B cell (primary cell): ENCODE results near the gene RAD50. TPM values are rescaled to one million over a fixed set of nuclear protein-coding genes. Genes with fewer than 3 reads are reported as not detected.

Source experiments
- ATAC-seq: fragments of 200-7000 bp; cut with Tn5 transposase; one replicate; pipeline ENCODE4 v1.10.0; 2021; ENCODE audit warnings: low read depth, mild to moderate bottlenecking, moderate number of reproducible peaks, moderate library complexity
- CTCF ChIA-PET: fragments of 350-600 bp; sonication (Branson Sonifier 250); formaldehyde crosslinking; loops from one replicate; lab custom pipeline; 2021; ENCODE audit warnings: antibody characterized with exemption, inconsistent platforms; lab: Charles Lee
- POLR2A ChIA-PET: fragments of 350-600 bp; sonication (Branson Sonifier 250); formaldehyde crosslinking; loops from one replicate; lab custom pipeline; 2021; ENCODE audit warnings: antibody characterized with exemption; lab: Charles Lee
- DNase-seq: peaks from one replicate; pipeline ENCODE4 v3.0.0; 2013
- H2AFZ ChIP-seq: 2 replicates; pipeline ENCODE4 v1.6.1; 2012; ENCODE audit warnings: mild to moderate bottlenecking, low read depth, low read length; ENCODE audit not compliant: insufficient read depth, poor library complexity, severe bottlenecking
- H3K27ac ChIP-seq, 2 donors: 1 replicate in 1 of 2; 2 replicates in 1 of 2; pipeline ENCODE4 v1.5.1; 2012 to 2013; ENCODE audit warnings: low read length in 2 of 2, mild to moderate bottlenecking in 2 of 2, moderate library complexity in 1 of 2
- H3K27me3 ChIP-seq, 4 experiments: fragments of 200-600 bp in 1 of 4; sonication (generic) in 1 of 4; replicated peaks in 1 of 4; 1 replicate in 2 of 4; 2 replicates in 2 of 4; pipeline versions ENCODE4 v1.6.1 to v1.7.0; 2013 to 2016; ENCODE audit warnings: low read length in 3 of 4, mild to moderate bottlenecking in 2 of 4, mixed read lengths in 1 of 4, moderate library complexity in 1 of 4; ENCODE audit not compliant: insufficient read depth in 4 of 4, control insufficient read depth in 3 of 4; ENCODE audit errors: control extremely low read depth in 1 of 4
- H3K36me3 ChIP-seq, 2 experiments: replicated peaks in 1 of 2; 1 replicate in 1 of 2; 2 replicates in 1 of 2; pipeline versions ENCODE4 v1.6.1 to v1.7.1; 2013; ENCODE audit warnings: low read length in 1 of 2; ENCODE audit not compliant: insufficient read depth in 2 of 2, control insufficient read depth in 1 of 2; ENCODE audit errors: control extremely low read depth in 1 of 2, extremely low read depth in 1 of 2
- H3K4me1 ChIP-seq, 2 donors: fragments of 200-600 bp in 1 of 2; sonication (generic) in 1 of 2; 1 replicate in 1 of 2; 2 replicates in 1 of 2; pipeline versions ENCODE4 v1.5.1 to v1.6.1; 2013 to 2017; ENCODE audit warnings: low read length in 2 of 2; ENCODE audit not compliant: control insufficient read depth in 2 of 2, insufficient read depth in 2 of 2
- H3K4me2 ChIP-seq: replicated peaks from 2 replicates; pipeline ENCODE3; 2012; ENCODE audit warnings: mild to moderate bottlenecking, low read depth, low read length; ENCODE audit not compliant: poor library complexity, severe bottlenecking
- H3K4me3 ChIP-seq, 5 experiments: fragments of 200-600 bp in 1 of 5; sonication (generic) in 1 of 5; 1 replicate in 3 of 5; 2 replicates in 2 of 5; pipeline versions ENCODE4 v1.5.1 to v1.7.0; 2011 to 2016; ENCODE audit warnings: low read length in 4 of 5, mild to moderate bottlenecking in 4 of 5, low read depth in 2 of 5, control low read depth in 1 of 5, moderate library complexity in 1 of 5; ENCODE audit not compliant: insufficient read depth in 1 of 5; ENCODE audit errors: control extremely low read depth in 1 of 5, extremely low read depth in 1 of 5
- H3K79me2 ChIP-seq: fragments of 200-600 bp; sonication (generic); one replicate; pipeline ENCODE4 v1.6.0; 2016; ENCODE audit warnings: low read length; ENCODE audit not compliant: control insufficient read depth, insufficient read depth
- H3K9ac ChIP-seq: fragments of 200-600 bp; sonication (generic); 2 replicates; pipeline ENCODE4 v1.6.1; 2017; ENCODE audit warnings: mild to moderate bottlenecking, low read length, moderate library complexity
- H3K9me3 ChIP-seq, 3 donors: one replicate each; pipeline versions ENCODE4 v1.6.1 to v1.7.1; 2013; ENCODE audit warnings: low read length in 2 of 3; ENCODE audit not compliant: control insufficient read depth in 2 of 3, insufficient read depth in 1 of 3; ENCODE audit errors: control extremely low read depth in 1 of 3
- H4K20me1 ChIP-seq: 2 replicates; pipeline ENCODE4 v1.6.0; 2012; ENCODE audit warnings: mild to moderate bottlenecking, low read length; ENCODE audit not compliant: insufficient read depth, control insufficient read depth, poor library complexity, severe bottlenecking
- H3K27ac Mint-ChIP-seq: one replicate; pipeline ENCODE4 v1.8.0; 2021; ENCODE audit warnings: mixed read lengths
- H3K27me3 Mint-ChIP-seq: one replicate; pipeline ENCODE4 v1.8.0; 2021; ENCODE audit warnings: mixed read lengths
- H3K4me1 Mint-ChIP-seq: one replicate; pipeline ENCODE4 v1.8.0; 2021; ENCODE audit warnings: mixed read lengths
- H3K4me3 Mint-ChIP-seq: one replicate; pipeline ENCODE4 v1.8.0; 2021; ENCODE audit warnings: mixed read lengths
- H3K9me3 Mint-ChIP-seq: one replicate; pipeline ENCODE4 v1.8.0; 2022; ENCODE audit warnings: mixed read lengths; ENCODE audit not compliant: insufficient read depth
- EZH2 ChIP-seq: IDR thresholded peaks from 2 replicates; pipeline ENCODE4 v1.6.1; 2012; ENCODE audit warnings: borderline replicate concordance, low read depth, mild to moderate bottlenecking, moderate library complexity, low read length; ENCODE audit not compliant: insufficient read depth, poor library complexity, severe bottlenecking
- WGBS: methylation state at CpG from one replicate; pipeline ENCODE4 v1.1.5; 2013; ENCODE audit warnings: missing lambda C conversion rate; ENCODE audit not compliant: insufficient coverage; 5-methylcytosine and 5-hydroxymethylcytosine counted together
- intact Hi-C: fragments of 100-400 bp; cut with micrococcal nuclease; formaldehyde crosslinking; loops from one replicate; pipeline ENCODE4 v1.10.0; 2022
- polyA plus RNA-seq: library from polyadenylated mRNA; depleted of rRNA; stranded (reverse); fragments of >200 nt; gene quantifications from 2 replicates; pipeline ENCODE4 v1.2.3, GENCODE V29; 2012
- total RNA-seq, 2 donors: library from RNA; stranded (reverse); fragments of 120-200 nt in 1 of 2; gene quantifications; 1 replicate in 1 of 2; 2 replicates in 1 of 2; pipeline versions ENCODE4 v1.2.3 to v1.2.4, GENCODE V29; 2013 to 2022
- TF ChIP-seq, protein P1 (sequence below): fragments of 200-600 bp; IDR thresholded peaks from one replicate; pipeline ENCODE4 v1.8.0; 2022; ENCODE audit warnings: antibody characterized with exemption, mild to moderate bottlenecking

Gene RAD50
- total and polyA plus RNA-seq, 2 donors (not counting 1 experiment from before 2014, with no cell fraction given): 11.2 to 32.7 TPM

DNA sequence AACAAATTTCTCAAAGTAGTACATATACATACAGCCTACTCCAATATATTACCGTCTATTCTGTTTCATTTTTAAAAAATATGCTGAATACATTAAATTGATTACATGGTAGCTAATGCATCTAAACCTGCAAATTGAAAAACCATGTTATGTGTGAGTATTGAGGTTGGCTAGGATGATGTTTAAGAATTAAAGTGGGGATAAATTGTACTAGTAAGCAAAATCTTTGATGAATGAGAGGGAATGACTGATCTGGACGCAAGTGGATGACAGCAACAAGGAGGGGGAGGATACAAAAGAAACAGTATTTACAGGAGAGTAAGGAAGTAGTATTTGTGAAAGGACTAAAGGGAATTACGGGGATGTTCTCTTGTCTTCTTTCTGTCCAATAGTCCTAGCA lies 37.4 kb downstream of the RAD50 start:
- Histone ChIP-seq H3K9me3 (no peaks in the 10 kb centered on the region), H2AFZ (no peak overlapping the region), H3K27me3 (no peaks in the 10 kb centered on the region), H3K4me1 (no peaks in the 10 kb centered on the region), H3K9ac (no peak overlapping the region), H3K4me2 (no peak overlapping the region), H3K27ac (no peak overlapping the region), H3K4me3 (no peak overlapping the region), H4K20me1 (no peaks in the 10 kb centered on the region), H3K36me3 (peaks cover 15 to 67% of the 10 kb centered on the region in 2 experiments), H3K79me2 (no peaks in the 10 kb centered on the region)
- H3K4me1 Mint-ChIP-seq: no peaks in the 10 kb centered on the region
- H3K9me3 Mint-ChIP-seq: no peaks in the 10 kb centered on the region
- CTCF ChIA-PET: no interaction called here
- no peak overlapping the region for H3K27ac Mint-ChIP-seq
- TF ChIP-seq, protein P1, sequence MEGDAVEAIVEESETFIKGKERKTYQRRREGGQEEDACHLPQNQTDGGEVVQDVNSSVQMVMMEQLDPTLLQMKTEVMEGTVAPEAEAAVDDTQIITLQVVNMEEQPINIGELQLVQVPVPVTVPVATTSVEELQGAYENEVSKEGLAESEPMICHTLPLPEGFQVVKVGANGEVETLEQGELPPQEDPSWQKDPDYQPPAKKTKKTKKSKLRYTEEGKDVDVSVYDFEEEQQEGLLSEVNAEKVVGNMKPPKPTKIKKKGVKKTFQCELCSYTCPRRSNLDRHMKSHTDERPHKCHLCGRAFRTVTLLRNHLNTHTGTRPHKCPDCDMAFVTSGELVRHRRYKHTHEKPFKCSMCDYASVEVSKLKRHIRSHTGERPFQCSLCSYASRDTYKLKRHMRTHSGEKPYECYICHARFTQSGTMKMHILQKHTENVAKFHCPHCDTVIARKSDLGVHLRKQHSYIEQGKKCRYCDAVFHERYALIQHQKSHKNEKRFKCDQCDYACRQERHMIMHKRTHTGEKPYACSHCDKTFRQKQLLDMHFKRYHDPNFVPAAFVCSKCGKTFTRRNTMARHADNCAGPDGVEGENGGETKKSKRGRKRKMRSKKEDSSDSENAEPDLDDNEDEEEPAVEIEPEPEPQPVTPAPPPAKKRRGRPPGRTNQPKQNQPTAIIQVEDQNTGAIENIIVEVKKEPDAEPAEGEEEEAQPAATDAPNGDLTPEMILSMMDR: no peak
- TF ChIP-seq EZH2: no peak
- no peaks in the 10 kb centered on the region for H3K27me3 Mint-ChIP-seq
- DNase-seq (no peak), ATAC-seq (no peak)
- 94% methylated on average over 2 of the region's 3 CpGs for WGBS
- H3K4me3 Mint-ChIP-seq: no peak overlapping the region
- intact Hi-C loops: no loop called here
- POLR2A ChIA-PET: no interaction called here

DNA sequence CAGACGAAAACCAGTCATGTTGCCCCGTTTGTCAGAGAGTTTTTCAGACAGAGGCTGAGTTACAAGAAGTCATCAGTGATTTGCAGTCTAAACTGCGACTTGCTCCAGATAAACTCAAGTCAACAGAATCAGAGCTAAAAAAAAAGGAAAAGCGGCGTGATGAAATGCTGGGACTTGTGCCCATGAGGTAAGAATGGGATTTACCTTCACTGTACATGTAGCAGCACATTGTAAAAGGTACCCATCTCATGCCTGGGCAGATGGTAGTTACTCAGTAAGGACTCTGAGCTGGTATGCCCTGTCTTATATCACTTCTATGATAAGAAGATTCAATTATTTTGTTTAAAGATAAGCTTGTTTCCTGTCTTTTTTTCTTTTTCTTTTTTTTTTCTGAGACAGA lies 38.8 kb downstream of the RAD50 start:
- H3K79me2 ChIP-seq: no peaks in the 10 kb centered on the region
- no peaks in the 10 kb centered on the region for H4K20me1 ChIP-seq
- H3K36me3 ChIP-seq: peaks cover 13 to 71% of the 10 kb centered on the region in 2 experiments
- no peak for TF ChIP-seq EZH2
- TF ChIP-seq, protein P1: no peak
- POLR2A ChIA-PET: no interaction called here
- H3K4me3 ChIP-seq: no peak overlapping the region
- H3K4me2 ChIP-seq: no peak overlapping the region
- intact Hi-C loops: no loop called here
- no peak overlapping the region for H2AFZ ChIP-seq
- Mint-ChIP-seq H3K9me3 (no peaks in the 10 kb centered on the region), H3K27ac (no peak overlapping the region), H3K4me1 (no peaks in the 10 kb centered on the region), H3K4me3 (no peak overlapping the region), H3K27me3 (no peaks in the 10 kb centered on the region)
- no peak overlapping the region for H3K9ac ChIP-seq
- H3K27me3 ChIP-seq: no peaks in the 10 kb centered on the region
- CTCF ChIA-PET: interaction anchor here (0.5 kb wide), 1 partner anchor 1615 kb away, joined by 3 read pairs; no protein-coding TSS in a partner anchor
- no peaks in the 10 kb centered on the region for H3K9me3 ChIP-seq
- DNase-seq: no peak
- H3K27ac ChIP-seq: no peak overlapping the region
- H3K4me1 ChIP-seq: no peaks in the 10 kb centered on the region
- ATAC-seq: no peak
- WGBS: 100% methylated on average over 2 of the region's 5 CpGs
